IPS-15b (cell line): ENCODE results near the gene PRELID1.
"Not testable (repeated sequence)": the region's sequence is repeated elsewhere in the genome, so short reads cannot be mapped to it uniquely, and the experiment has no call there.

Source experiments
- H3K27me3 ChIP-seq: one replicate; pipeline ENCODE4 v1.6.1; 2013; ENCODE audit warnings: low read length; ENCODE audit not compliant: control insufficient read depth, insufficient read depth
- H3K36me3 ChIP-seq: one replicate; pipeline ENCODE4 v1.6.1; 2013; ENCODE audit warnings: low read length; ENCODE audit not compliant: control insufficient read depth, insufficient read depth
- H3K4me1 ChIP-seq: one replicate; pipeline ENCODE4 v1.6.1; 2013; ENCODE audit warnings: mild to moderate bottlenecking, low read length; ENCODE audit not compliant: control insufficient read depth, insufficient read depth
- H3K4me3 ChIP-seq: one replicate; pipeline ENCODE4 v1.5.1; 2013; ENCODE audit warnings: low read depth, low read length
- H3K9ac ChIP-seq: one replicate; pipeline ENCODE4 v1.6.1; 2013; ENCODE audit warnings: low read depth, mild to moderate bottlenecking, low read length
- H3K9me3 ChIP-seq: one replicate; pipeline ENCODE4 v1.6.1; 2013; ENCODE audit warnings: mild to moderate bottlenecking, low read length; ENCODE audit not compliant: control insufficient read depth, insufficient read depth

The PRELID1 gene, protein sequence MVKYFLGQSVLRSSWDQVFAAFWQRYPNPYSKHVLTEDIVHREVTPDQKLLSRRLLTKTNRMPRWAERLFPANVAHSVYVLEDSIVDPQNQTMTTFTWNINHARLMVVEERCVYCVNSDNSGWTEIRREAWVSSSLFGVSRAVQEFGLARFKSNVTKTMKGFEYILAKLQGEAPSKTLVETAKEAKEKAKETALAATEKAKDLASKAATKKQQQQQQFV

GRCh38 chr5:177303121-177303924 lies at the start of gene PRELID1, which contains the start of gene RAB24:
Gene PRELID1 (plus strand): TSS chr5:177303799. CDS start chr5:177303986, 187 bp downstream.
Gene RAB24 (minus strand): TSS chr5:177303719. CDS start chr5:177303288, 431 bp downstream.
- H3K9ac ChIP-seq, result peak within 1 kb of the TSS; percentile 89
- no peaks in the 10 kb centered on the region for H3K9me3 ChIP-seq
- H3K4me3 ChIP-seq, result peak within 1 kb of the TSS; percentile 85
- peaks cover 31% of the 10 kb centered on the region for H3K36me3 ChIP-seq
- no peaks in the 10 kb centered on the region for H3K27me3 ChIP-seq
- peaks cover 17% of the 10 kb centered on the region for H3K4me1 ChIP-seq

DNA sequence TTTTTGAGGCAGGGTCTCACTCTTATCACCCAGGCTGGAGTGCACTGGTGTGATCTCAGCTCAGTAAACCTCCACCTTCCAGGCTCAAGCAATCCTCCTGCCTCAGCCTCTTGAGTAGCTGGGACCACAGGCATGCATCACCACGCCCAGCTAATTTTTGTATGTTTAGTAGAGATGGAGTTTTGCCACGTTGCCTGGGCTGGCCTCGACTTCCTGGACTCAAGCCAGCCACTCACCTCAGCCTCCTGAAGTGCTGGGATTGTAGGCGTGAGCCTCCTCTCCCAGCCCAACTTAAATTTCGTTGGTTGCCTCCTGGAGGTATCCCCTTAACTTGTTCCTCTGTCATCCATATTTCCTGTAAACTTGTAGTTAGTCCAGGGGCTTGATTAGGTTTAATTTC lies 47.3 kb upstream of the PRELID1 start:
- no peak overlapping the region for H3K4me3 ChIP-seq
- H3K9me3 ChIP-seq, result no peaks in the 10 kb centered on the region
- H3K27me3 ChIP-seq, result no peaks in the 10 kb centered on the region
- H3K4me1 ChIP-seq, result no peaks in the 10 kb centered on the region
- no peak overlapping the region for H3K9ac ChIP-seq
- peaks cover 24% of the 10 kb centered on the region for H3K36me3 ChIP-seq

- H3K27me3 ChIP-seq, H3K9me3 ChIP-seq: not testable (repeated sequence)
- peaks cover 17% of the 10 kb centered on the region for H3K36me3 ChIP-seq
These were observed 44.9 kb upstream of the PRELID1 start for GRCh38 chr5:177258711-177259110.

DNA sequence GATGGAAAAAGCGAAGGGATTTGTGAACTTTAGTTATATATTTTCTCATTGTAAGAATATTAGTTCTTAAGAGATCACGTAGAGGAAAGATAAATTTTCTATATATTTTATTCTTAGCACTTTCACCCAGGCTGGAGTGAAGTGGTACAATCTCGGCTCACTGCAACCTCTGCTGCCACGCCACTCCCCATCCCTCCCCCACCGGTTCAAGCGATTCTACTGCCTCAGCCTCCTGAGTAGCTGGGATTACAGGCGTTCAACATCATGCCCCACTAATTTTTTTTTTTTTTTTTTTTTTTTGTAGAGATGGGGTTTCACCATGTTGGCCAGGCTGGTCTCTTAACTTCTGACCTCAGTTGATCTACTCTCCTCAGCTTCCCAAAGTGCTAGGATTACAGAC lies 42.6 kb upstream of the PRELID1 start:
- no peaks in the 10 kb centered on the region for H3K9me3 ChIP-seq
- H3K4me1 ChIP-seq, result no peaks in the 10 kb centered on the region
- no peak overlapping the region for H3K9ac ChIP-seq
- H3K27me3 ChIP-seq, result no peaks in the 10 kb centered on the region
- no peak overlapping the region for H3K4me3 ChIP-seq
- peaks cover 11% of the 10 kb centered on the region for H3K36me3 ChIP-seq

More at GRCh38 chr5:177258711-177259110, 44.9 kb upstream of the PRELID1 start:
- H3K4me3 ChIP-seq, H3K4me1 ChIP-seq, H3K9ac ChIP-seq: not testable (repeated sequence)

DNA sequence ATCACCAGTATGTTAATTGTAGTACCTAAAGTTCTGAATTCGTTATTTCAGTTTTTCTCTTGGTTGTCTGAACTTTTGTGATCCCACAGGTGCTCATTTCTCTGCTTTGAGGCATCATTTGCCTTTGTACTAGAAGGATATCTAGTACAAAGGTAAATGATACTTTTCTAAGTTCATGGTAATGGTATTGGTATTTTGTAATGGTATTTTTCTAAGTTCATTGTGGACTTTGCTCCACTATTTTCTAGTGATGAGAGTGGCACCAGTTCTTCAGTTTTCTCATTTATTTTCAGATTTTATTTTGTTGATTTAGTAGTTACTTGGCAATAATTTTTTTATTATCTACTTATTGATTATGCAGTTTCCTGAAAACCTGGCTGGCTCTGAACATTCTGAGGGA lies 42.1 kb upstream of the PRELID1 start:
- Histone ChIP-seq H3K36me3 (peaks cover 15% of the 10 kb centered on the region), H3K27me3 (no peaks in the 10 kb centered on the region)

DNA sequence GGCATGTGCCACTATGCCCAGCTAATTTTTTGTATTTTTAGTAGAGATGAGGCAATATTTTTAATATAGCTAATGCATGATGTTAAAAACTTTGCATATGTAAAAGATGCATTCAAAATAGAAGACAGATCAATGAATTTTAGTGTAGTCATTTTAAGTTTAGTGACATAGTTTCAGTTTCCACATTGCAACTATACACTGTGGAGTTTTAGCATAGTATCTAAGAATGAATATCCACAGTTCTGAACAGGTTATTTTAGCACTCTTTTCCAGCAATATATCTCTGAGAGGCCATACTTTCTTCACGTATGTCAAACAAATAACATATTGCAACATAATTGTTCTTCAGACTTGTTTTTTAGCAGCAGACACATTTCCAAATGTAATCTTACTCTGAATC lies 39.4 kb upstream of the PRELID1 start:
- no peak overlapping the region for H3K9ac ChIP-seq
- peaks cover 22% of the 10 kb centered on the region for H3K36me3 ChIP-seq
- H3K27me3 ChIP-seq, result no peaks in the 10 kb centered on the region
- no peaks in the 10 kb centered on the region for H3K9me3 ChIP-seq
- H3K4me3 ChIP-seq, result no peak overlapping the region
- H3K4me1 ChIP-seq, result no peaks in the 10 kb centered on the region

More for the DNA sequence above, 42.1 kb upstream of the PRELID1 start:
- Histone ChIP-seq H3K9ac (no peak overlapping the region), H3K4me1 (no peaks in the 10 kb centered on the region), H3K4me3 (no peak overlapping the region), H3K9me3 (no peaks in the 10 kb centered on the region)

- Histone ChIP-seq H3K36me3 (peaks cover 31% of the 10 kb centered on the region), H3K9me3 (no peaks in the 10 kb centered on the region), H3K4me1 (no peaks in the 10 kb centered on the region), H3K4me3 (no peak overlapping the region), H3K27me3 (no peaks in the 10 kb centered on the region), H3K9ac (no peak overlapping the region)
These were observed 38.2 kb upstream of the PRELID1 start for GRCh38 chr5:177265395-177265794.

GRCh38 chr5:177269232-177269895 lies 34.2 kb upstream of the PRELID1 start:
- no peaks in the 10 kb centered on the region for H3K27me3 ChIP-seq
- H3K36me3 ChIP-seq, result peaks cover 38% of the 10 kb centered on the region
- no peak overlapping the region for H3K4me3 ChIP-seq
- no peaks in the 10 kb centered on the region for H3K4me1 ChIP-seq
- no peak overlapping the region for H3K9ac ChIP-seq
- no peaks in the 10 kb centered on the region for H3K9me3 ChIP-seq

DNA sequence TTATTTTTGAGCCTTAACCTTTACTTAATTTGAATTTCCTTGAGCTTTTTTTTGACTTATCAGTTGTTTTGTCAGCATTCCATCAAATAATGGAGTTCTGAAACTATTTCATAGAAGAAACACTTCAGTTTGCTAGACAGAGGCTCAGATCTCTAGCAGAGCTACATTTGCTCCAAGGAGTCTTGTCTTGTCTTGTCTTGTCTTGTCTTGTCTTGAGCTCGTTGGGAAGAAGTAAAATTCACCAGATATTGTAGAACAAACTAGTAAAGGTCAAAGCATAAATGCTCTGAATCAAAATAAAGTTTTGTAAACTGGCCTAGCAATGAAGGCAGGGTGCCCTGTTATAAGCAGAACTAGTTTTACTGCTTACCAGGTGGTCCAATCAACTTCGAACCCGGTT lies 33.6 kb upstream of the PRELID1 start:
- H3K36me3 ChIP-seq, result peaks cover 40% of the 10 kb centered on the region
- no peaks in the 10 kb centered on the region for H3K9me3 ChIP-seq
- no peaks in the 10 kb centered on the region for H3K27me3 ChIP-seq
- no peak overlapping the region for H3K4me3 ChIP-seq
- no peaks in the 10 kb centered on the region for H3K4me1 ChIP-seq
- H3K9ac ChIP-seq, result no peak overlapping the region

GRCh38 chr5:177270653-177271052 lies 32.9 kb upstream of the PRELID1 start:
- no peaks in the 10 kb centered on the region for H3K27me3 ChIP-seq
- H3K9ac ChIP-seq, result no peak overlapping the region
- H3K4me1 ChIP-seq, result no peaks in the 10 kb centered on the region
- no peak overlapping the region for H3K4me3 ChIP-seq
- H3K36me3 ChIP-seq, result peaks cover 43% of the 10 kb centered on the region
- H3K9me3 ChIP-seq, result no peaks in the 10 kb centered on the region

GRCh38 chr5:177271113-177271512 lies 32.5 kb upstream of the PRELID1 start:
- H3K9ac ChIP-seq, result no peak overlapping the region
- no peaks in the 10 kb centered on the region for H3K27me3 ChIP-seq
- H3K9me3 ChIP-seq, result no peaks in the 10 kb centered on the region
- H3K4me3 ChIP-seq, result no peak overlapping the region
- peaks cover 45% of the 10 kb centered on the region for H3K36me3 ChIP-seq
- no peaks in the 10 kb centered on the region for H3K4me1 ChIP-seq
